Measurements from ENCODE around the gene PRR11.
"Not testable (repeated sequence)": the region's sequence is repeated elsewhere in the genome, so short reads cannot be mapped to it uniquely, and the experiment has no call there.

PRR11 gene

GRCh38 chr17:59219992-59220327 lies 64.4 kb downstream of the PRR11 start:
- DNase-seq (ENCODE audit: low read depth): no peak

DNA sequence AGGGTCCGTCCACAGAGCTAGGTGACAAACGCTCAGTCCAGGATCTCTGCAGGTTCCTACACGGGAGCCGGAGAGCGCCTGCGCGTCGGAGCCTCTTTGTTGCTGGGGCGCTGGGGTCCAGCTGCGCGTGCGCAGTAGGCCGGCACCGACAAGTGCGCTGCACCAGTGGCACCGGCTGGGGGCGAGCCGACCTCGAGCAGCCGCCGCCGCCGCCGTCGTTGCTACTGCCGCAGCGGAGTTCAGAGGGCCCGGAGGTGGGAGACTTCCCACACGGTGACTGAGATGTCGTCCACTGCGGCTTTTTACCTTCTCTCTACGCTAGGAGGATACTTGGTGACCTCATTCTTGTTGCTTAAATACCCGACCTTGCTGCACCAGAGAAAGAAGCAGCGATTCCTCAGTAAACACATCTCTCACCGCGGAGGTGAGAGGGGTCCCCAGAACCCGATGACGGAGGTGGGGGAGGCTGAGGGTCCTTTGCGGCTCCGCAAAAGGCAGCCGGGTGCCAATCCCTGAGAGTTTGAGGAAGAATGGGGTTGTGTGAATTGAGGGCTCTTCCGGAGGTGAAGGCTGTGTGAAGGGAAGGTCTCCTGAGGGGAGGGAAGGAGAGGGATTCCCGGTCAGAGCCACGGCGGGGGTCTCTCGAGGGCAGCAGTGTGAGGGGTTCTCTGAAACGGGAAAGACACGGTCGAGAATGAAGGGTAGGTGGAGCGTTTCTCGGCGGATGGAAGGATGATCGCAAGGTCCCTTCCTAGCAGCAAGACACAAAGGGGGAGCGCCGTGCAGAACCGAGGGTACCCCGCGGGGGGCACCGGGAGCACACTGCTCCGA lies 65.0 kb downstream of the PRR11 start, which contains the start of gene GDPD1:
GDPD1 (plus strand) TSS at position 184 of the 831 bp plus-strand sequence; CDS start at position 283, 99 bp downstream.
- DNase-seq (ENCODE audit: low read depth): peak; percentile 92

DNA sequence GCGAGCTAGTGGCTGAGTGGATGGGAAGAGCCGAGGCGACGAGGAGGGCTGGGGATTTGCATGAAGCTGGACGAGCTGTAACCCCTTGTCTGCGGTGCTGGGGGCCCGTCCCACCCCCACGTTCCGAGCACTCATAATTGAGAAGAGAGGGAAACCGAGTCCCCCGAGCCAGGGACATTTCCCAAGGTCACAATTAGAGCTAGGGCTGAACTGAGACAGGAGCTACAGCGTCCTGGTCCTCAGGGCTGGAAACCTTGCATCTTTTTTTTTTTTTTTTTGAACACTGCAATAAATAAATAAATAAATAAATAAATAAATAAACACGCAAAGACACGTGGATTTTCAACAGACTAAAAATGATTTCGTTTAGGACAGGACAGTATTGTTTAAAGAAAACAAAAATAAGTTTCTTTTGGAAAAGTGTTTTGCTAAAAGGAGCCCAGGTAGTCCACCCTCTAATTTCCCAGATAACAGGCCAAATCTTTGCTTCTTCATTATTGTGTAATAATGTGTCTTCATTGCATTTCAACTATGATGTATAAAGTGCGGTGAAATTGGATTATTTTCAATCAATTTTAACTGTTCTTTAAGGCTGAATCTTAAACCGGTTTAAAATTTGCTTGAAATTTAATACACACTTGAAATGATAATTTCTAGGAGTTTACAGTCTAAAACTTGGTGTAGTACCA lies 65.8 kb downstream of the PRR11 start:
- no peak for DNase-seq (ENCODE audit: low read depth)

GRCh38 chr17:59223813-59224212 lies 68.3 kb downstream of the PRR11 start:
- no peak for DNase-seq (ENCODE audit: low read depth)

- not testable (repeated sequence) for DNase-seq (ENCODE audit: low read depth)
These were observed 73.0 kb downstream of the PRR11 start for GRCh38 chr17:59228588-59228987.

- no peak for DNase-seq (ENCODE audit: low read depth)
These were observed 75.2 kb downstream of the PRR11 start for GRCh38 chr17:59230764-59231163.

- DNase-seq (ENCODE audit: low read depth): no peak
These were observed 79.1 kb downstream of the PRR11 start for GRCh38 chr17:59234631-59235030.

DNA sequence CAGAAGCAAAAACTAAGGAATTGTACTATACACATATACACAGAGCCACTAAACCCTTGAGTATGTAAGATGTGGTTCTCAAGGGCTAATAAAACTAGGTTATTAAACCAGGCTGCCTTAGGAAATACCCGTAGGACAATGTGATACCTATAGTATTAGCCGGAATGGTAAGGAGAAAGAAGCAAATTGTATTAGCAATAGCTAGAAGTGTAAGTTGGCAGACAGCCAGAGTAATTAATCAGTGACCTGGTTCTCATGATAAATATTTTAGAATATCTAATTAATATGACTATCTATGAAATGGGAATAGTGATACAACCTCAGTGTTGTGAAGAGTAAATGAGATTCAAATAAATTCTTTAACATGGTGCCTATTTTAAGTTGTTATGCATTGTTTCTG lies 83.4 kb downstream of the PRR11 start:
- no peak for DNase-seq (ENCODE audit: low read depth)

- DNase-seq (ENCODE audit: low read depth): no peak
These were observed 88.5 kb downstream of the PRR11 start for GRCh38 chr17:59244081-59244480.

All from EH (cell line).